GM10847 (cell line): ENCODE measurements around the gene WWOX.

Experiments used
- POLR2A ChIP-seq: IDR thresholded peaks from 2 replicates; pipeline ENCODE4 v1.6.1; 2011; ENCODE audit not compliant: insufficient read length; ENCODE audit errors: extremely low read depth

The WWOX gene

GRCh38 chr16:78743556-78743955 is 644.1 kb downstream of the WWOX start:
- no peak for TF ChIP-seq POLR2A

GRCh38 chr16:78744099-78744498 is 644.6 kb downstream of the WWOX start:
- no peak for TF ChIP-seq POLR2A

- no peak for TF ChIP-seq POLR2A
These were observed 645.3 kb downstream of the WWOX start for GRCh38 chr16:78744796-78745107.

GRCh38 chr16:78745108-78746019 is 645.9 kb downstream of the WWOX start:
- TF ChIP-seq POLR2A: no peak

GRCh38 chr16:78746718-78747117 is 647.3 kb downstream of the WWOX start:
- no peak for TF ChIP-seq POLR2A

- TF ChIP-seq POLR2A: no peak
These were observed 648.9 kb downstream of the WWOX start for GRCh38 chr16:78748220-78748929.

- TF ChIP-seq POLR2A: no peak
These were observed 650.4 kb downstream of the WWOX start for GRCh38 chr16:78749745-78750268.

- no peak for TF ChIP-seq POLR2A
These were observed 651.2 kb downstream of the WWOX start for GRCh38 chr16:78750611-78751010.

GRCh38 chr16:78751601-78752000 is 652.1 kb downstream of the WWOX start:
- TF ChIP-seq POLR2A: no peak

- TF ChIP-seq POLR2A: no peak
These were observed 655.3 kb downstream of the WWOX start for GRCh38 chr16:78754713-78755112.

- no peak for TF ChIP-seq POLR2A
These were observed 656.6 kb downstream of the WWOX start for GRCh38 chr16:78755751-78756661.

GRCh38 chr16:78759596-78759995 is 660.1 kb downstream of the WWOX start:
- TF ChIP-seq POLR2A: no peak

- TF ChIP-seq POLR2A: no peak
These were observed 661.2 kb downstream of the WWOX start for GRCh38 chr16:78760611-78761010.

GRCh38 chr16:78761427-78761826 is 662.0 kb downstream of the WWOX start:
- no peak for TF ChIP-seq POLR2A

GRCh38 chr16:78762222-78762621 is 662.8 kb downstream of the WWOX start:
- TF ChIP-seq POLR2A: no peak
